ENCODE results near the gene ARL3. TPM values are rescaled to one million over a fixed set of nuclear protein-coding genes. Genes with fewer than 3 reads are reported as not detected.
"Not testable (repeated sequence)": the region's sequence is repeated elsewhere in the genome, so short reads cannot be mapped to it uniquely, and the experiment has no call there.

Gene ARL3
- total and polyA plus RNA-seq, 2 donors (not counting 1 experiment from before 2014, with no cell fraction given), result 10.6 to 22.9 TPM

DNA sequence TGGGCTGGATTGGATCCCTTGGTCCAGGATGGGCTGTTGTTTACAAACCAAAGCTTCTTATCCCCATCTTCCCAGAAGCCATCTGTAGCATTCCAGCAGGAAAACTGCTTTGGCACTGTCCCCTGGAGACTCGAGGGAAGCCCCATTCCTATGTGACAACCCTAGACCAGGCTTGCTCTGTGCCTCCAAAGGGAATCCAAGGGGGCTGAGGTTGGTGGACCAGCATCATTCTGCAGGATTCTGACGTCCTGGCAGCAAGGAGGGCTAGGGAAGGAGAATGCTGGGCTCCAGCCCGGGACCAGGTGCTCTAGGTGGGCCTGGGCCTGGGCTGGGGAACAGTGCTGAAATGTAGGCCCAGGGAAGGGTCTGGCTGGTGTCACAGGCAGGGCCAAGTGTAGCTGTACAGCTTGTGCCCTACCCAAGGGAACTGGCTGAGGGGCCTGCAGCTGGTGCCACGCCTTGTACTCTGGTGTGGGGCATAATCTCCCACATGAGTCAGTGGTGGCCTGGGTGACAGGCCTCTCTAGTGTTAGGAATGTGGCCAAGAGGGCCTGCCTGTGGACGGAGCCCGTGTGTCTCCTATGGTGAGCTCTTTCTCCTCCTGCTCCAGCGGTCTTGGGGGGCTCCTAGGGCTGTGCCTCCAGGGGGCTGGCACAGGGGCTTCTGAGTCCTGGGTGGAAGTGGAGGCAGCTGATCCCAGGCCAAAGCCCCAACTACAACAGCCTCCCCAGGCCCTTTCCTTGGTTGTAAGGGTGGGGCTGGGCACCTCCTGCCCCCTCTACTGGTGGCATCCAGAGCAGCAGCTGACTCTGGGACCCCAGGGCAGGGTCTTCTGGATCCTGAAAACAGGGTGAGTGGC is 44.8 kb downstream of the ARL3 start:
- no peaks in the 10 kb centered on the region for H4K20me1 ChIP-seq (ENCODE audit: control insufficient read depth, extremely low read depth, insufficient read depth, low read length)
- H3K4me2 ChIP-seq (ENCODE audit: extremely low read depth, insufficient read depth, low read length), result no peak overlapping the region
- peak overlapping the region; percentile 10 for H3K27ac ChIP-seq (ENCODE audit: insufficient read depth, low read length)
- H3K9me3 ChIP-seq (ENCODE audit: control insufficient read depth, insufficient read depth, low read depth, low read length), result no peaks in the 10 kb centered on the region
- DNase-seq (ENCODE audit: low read depth in 2 of 2), result peak; percentile 35 to 50
- no peaks in the 10 kb centered on the region for H3K36me3 ChIP-seq (ENCODE audit: control insufficient read depth, insufficient read depth, low read length)
- H3K9ac ChIP-seq (ENCODE audit: insufficient read depth, low read length), result no peak overlapping the region
- no peak overlapping the region for H2AFZ ChIP-seq (ENCODE audit: low read length)
- no peaks in the 10 kb centered on the region for H3K27me3 ChIP-seq (ENCODE audit: control insufficient read depth, insufficient read depth, low read length)
- H3K79me2 ChIP-seq (ENCODE audit: control insufficient read depth, insufficient read depth, low read length), result no peaks in the 10 kb centered on the region
- no peak overlapping the region for H3K4me3 ChIP-seq (replicated peaks in 1 of 4; ENCODE audit: control extremely low read depth in 1 of 4, insufficient read depth in 1 of 4, low read depth in 3 of 4, low read length in 4 of 4)
- H3K4me1 ChIP-seq (ENCODE audit: control insufficient read depth, extremely low read depth, insufficient read depth, low read length), result peaks cover 31% of the 10 kb centered on the region
- TF ChIP-seq EZH2 (IDR thresholded peaks at IDR 0.05; ENCODE audit: low read length, missing control alignments), result no peak
- TF ChIP-seq, protein P1, sequence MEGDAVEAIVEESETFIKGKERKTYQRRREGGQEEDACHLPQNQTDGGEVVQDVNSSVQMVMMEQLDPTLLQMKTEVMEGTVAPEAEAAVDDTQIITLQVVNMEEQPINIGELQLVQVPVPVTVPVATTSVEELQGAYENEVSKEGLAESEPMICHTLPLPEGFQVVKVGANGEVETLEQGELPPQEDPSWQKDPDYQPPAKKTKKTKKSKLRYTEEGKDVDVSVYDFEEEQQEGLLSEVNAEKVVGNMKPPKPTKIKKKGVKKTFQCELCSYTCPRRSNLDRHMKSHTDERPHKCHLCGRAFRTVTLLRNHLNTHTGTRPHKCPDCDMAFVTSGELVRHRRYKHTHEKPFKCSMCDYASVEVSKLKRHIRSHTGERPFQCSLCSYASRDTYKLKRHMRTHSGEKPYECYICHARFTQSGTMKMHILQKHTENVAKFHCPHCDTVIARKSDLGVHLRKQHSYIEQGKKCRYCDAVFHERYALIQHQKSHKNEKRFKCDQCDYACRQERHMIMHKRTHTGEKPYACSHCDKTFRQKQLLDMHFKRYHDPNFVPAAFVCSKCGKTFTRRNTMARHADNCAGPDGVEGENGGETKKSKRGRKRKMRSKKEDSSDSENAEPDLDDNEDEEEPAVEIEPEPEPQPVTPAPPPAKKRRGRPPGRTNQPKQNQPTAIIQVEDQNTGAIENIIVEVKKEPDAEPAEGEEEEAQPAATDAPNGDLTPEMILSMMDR (conservative IDR thresholded peaks at IDR 0.05 in 1 of 2, IDR thresholded peaks at IDR 0.05 in 1 of 2; ENCODE audit: low read depth in 1 of 2, low read length in 2 of 2), result peak; percentile 30 to 35

DNA sequence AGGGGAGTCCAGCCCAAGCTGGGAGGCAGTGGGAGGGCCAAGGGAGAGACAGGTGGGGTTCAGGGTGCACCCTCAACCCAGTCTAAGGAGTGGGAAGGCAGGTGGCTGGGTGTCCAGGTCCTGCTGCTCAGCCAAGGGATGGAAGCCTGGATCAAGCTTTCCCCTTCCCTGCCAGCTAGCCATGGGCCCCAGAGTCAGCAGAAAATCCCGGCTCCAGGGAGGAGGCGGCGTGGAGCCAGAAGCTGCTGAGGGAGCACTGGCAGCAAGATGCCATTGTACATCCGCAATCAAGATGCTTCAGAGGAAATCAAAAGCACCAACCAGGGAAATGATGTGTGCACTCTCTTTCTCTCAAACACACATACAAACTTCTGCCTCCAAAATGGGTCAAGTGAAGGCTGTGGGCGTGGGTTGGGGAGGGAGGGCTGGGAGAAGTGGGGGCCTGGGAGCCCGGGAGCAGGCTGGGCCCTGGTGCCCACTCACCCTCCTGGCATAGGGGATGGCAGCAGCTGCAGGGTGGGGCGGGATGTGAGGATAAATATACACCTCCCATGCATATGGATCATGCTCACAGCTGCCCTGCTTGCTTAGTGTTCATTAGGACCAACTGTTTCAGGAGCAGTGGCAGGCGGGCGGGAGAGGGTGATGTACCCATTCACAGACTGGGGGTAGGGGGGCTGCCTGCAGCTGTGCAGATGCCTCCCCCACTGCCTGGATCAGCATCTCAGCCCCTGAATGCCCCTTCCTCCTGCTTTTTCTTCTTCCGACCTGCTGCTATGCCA is 45.7 kb downstream of the ARL3 start:
- TF ChIP-seq, protein P1 (conservative IDR thresholded peaks at IDR 0.05 in 1 of 2, IDR thresholded peaks at IDR 0.05 in 1 of 2; ENCODE audit: low read depth in 1 of 2, low read length in 2 of 2), result no peak
- TF ChIP-seq EZH2 (IDR thresholded peaks at IDR 0.05; ENCODE audit: low read length, missing control alignments), result no peak
- no peak overlapping the region for H2AFZ ChIP-seq (ENCODE audit: low read length)
- H3K79me2 ChIP-seq (ENCODE audit: control insufficient read depth, insufficient read depth, low read length), result no peaks in the 10 kb centered on the region
- H3K4me3 ChIP-seq (replicated peaks in 1 of 4; ENCODE audit: control extremely low read depth in 1 of 4, insufficient read depth in 1 of 4, low read depth in 3 of 4, low read length in 4 of 4), result no peak overlapping the region
- H4K20me1 ChIP-seq (ENCODE audit: control insufficient read depth, extremely low read depth, insufficient read depth, low read length), result no peaks in the 10 kb centered on the region
- H3K9me3 ChIP-seq (ENCODE audit: control insufficient read depth, insufficient read depth, low read depth, low read length), result no peaks in the 10 kb centered on the region
- no peak overlapping the region for H3K9ac ChIP-seq (ENCODE audit: insufficient read depth, low read length)
- no peak overlapping the region for H3K4me2 ChIP-seq (ENCODE audit: extremely low read depth, insufficient read depth, low read length)
- H3K36me3 ChIP-seq (ENCODE audit: control insufficient read depth, insufficient read depth, low read length), result no peaks in the 10 kb centered on the region
- H3K27ac ChIP-seq (ENCODE audit: insufficient read depth, low read length), result no peak overlapping the region
- H3K27me3 ChIP-seq (ENCODE audit: control insufficient read depth, insufficient read depth, low read length), result no peaks in the 10 kb centered on the region
- DNase-seq (ENCODE audit: low read depth in 2 of 2), result no peak
- H3K4me1 ChIP-seq (ENCODE audit: control insufficient read depth, extremely low read depth, insufficient read depth, low read length), result peaks cover 23% of the 10 kb centered on the region

DNA sequence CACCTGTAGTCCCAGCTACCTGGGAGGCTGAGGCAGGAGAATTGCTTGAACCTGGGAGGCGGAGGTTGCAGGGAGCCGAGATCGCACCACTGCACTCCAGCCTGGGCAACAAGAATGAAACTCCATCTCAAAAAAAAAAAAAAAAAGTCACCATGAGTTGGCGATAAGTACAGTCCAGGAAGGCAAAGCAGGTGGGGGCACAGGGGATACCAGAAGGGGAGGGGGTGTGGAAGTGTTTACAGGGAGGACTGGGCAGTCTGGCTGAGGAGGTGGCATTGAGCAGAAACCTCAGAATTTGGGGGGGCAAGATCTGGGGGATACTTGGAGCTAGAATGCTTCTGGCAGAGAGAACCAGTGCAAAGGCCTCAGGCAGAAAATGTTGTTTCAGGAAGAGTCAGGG is 46.8 kb downstream of the ARL3 start:
- not testable (repeated sequence) for H3K4me2 ChIP-seq (ENCODE audit: extremely low read depth, insufficient read depth, low read length); H3K27me3 ChIP-seq (ENCODE audit: control insufficient read depth, insufficient read depth, low read length); H3K9me3 ChIP-seq (ENCODE audit: control insufficient read depth, insufficient read depth, low read depth, low read length); H3K79me2 ChIP-seq (ENCODE audit: control insufficient read depth, insufficient read depth, low read length); H3K36me3 ChIP-seq (ENCODE audit: control insufficient read depth, insufficient read depth, low read length); H3K4me3 ChIP-seq (replicated peaks in 1 of 4; ENCODE audit: control extremely low read depth in 1 of 4, insufficient read depth in 1 of 4, low read depth in 3 of 4, low read length in 4 of 4); H3K27ac ChIP-seq (ENCODE audit: insufficient read depth, low read length); DNase-seq (ENCODE audit: low read depth in 2 of 2); H4K20me1 ChIP-seq (ENCODE audit: control insufficient read depth, extremely low read depth, insufficient read depth, low read length); H3K9ac ChIP-seq (ENCODE audit: insufficient read depth, low read length); H2AFZ ChIP-seq (ENCODE audit: low read length)
- peaks cover 18% of the 10 kb centered on the region for H3K4me1 ChIP-seq (ENCODE audit: control insufficient read depth, extremely low read depth, insufficient read depth, low read length)
